ENCODE measurements around the gene CFI.

Gene CFI

DNA sequence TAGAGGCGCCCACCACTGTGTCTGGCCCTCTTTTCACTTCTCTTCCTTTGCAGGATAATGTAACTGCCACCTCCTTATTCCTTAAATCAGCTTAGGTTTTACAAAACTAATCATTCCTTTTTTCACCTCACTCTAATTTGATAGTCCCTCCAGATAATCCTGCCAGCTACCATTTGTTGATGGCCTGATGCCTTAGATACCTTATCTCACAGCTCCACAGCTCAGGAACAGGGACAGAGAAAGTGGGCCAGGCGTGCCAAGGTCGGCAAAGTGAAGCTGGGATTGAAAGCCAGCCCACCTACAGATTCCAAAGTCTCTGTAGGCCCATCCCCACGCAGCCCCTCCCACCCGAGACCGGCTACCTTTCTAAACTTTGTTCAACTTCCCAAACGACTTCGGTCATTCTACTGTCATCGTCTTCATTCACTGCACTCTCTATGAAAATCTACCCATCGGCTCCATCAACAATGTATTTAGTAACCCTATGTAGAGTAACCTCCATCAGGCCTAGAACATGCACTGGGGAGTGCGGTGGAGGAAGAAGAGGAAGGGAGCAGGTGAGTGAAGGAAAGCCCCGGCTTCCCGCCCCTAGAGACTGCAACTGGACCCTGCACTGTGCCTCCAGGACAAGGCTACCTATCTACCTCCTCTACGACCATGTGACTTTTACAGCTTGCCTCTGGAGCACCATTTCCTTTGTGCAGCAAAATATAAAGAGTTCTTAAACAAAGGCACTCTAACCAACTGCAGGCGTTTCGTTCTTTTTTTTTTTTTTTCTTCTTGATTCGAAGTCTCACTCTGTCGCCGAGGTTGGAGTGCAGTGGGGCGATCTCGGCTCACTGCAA, 100.0 kb downstream of the CFI start:
- Histone ChIP-seq H2BK12ac (ENCODE audit: low read length) (no peak overlapping the region), H3K9ac (ENCODE audit: low read depth, low read length, poor library complexity) (no peak overlapping the region), H3K4me3 (ENCODE audit: low read length in 2 of 2) (peak overlapping the region in 1 of 2 donors; percentile 87), H3K23ac (ENCODE audit: low read depth, low read length, poor library complexity) (no peak overlapping the region), H2BK5ac (ENCODE audit: low read length) (no peak overlapping the region), H3K14ac (ENCODE audit: low read length) (no peak overlapping the region), H3K4me1 (ENCODE audit: control insufficient read depth in 2 of 2, insufficient read depth in 1 of 2, low read depth in 1 of 2, low read length in 2 of 2) (peaks cover 9 to 14% of the 10 kb centered on the region in 2 donors), H2AK5ac (ENCODE audit: low read depth, low read length) (peak overlapping the region; percentile 11), H4K91ac (ENCODE audit: low read depth, low read length, poor library complexity) (no peak overlapping the region), H3K9me3 (replicated peaks in 1 of 2; ENCODE audit: control insufficient read depth in 2 of 2, insufficient read depth in 1 of 2, low read depth in 1 of 2, low read length in 2 of 2) (no peaks in the 10 kb centered on the region), H3K4ac (ENCODE audit: low read length) (no peak overlapping the region), H3K79me1 (ENCODE audit: low read depth, low read length) (no peaks in the 10 kb centered on the region), H3K4me2 (ENCODE audit: insufficient read depth, low read length, poor library complexity, severe bottlenecking) (peak overlapping the region; percentile 50), H3K27me3 (ENCODE audit: control insufficient read depth in 3 of 3, insufficient read depth in 3 of 3, low read depth in 1 of 3, low read length in 3 of 3) (no peaks in the 10 kb centered on the region), H4K8ac (ENCODE audit: low read depth, low read length) (no peak overlapping the region), H2BK15ac (ENCODE audit: low read length) (no peak overlapping the region), H2BK120ac (ENCODE audit: low read depth, low read length) (no peak overlapping the region), H3K36me3 (replicated peaks in 1 of 2; ENCODE audit: control insufficient read depth in 2 of 2, insufficient read depth in 2 of 2, low read length in 2 of 2) (peaks cover 10 to 35% of the 10 kb centered on the region in 2 donors), H3K18ac (ENCODE audit: low read length) (peak overlapping the region; percentile 18), H2AFZ (ENCODE audit: low read length) (peak overlapping the region; percentile 99), H3K27ac (replicated peaks; ENCODE audit: low read length) (no peak overlapping the region)
- WGBS, 2 donors (ENCODE audit: extremely low coverage in 2 of 2, insufficient read length in 2 of 2, insufficient replicate concordance in 1 of 2), result no CpG with 5 or more reads among the region's 21 CpGs
- no peak for DNase-seq (ENCODE audit: low spot score)

DNA sequence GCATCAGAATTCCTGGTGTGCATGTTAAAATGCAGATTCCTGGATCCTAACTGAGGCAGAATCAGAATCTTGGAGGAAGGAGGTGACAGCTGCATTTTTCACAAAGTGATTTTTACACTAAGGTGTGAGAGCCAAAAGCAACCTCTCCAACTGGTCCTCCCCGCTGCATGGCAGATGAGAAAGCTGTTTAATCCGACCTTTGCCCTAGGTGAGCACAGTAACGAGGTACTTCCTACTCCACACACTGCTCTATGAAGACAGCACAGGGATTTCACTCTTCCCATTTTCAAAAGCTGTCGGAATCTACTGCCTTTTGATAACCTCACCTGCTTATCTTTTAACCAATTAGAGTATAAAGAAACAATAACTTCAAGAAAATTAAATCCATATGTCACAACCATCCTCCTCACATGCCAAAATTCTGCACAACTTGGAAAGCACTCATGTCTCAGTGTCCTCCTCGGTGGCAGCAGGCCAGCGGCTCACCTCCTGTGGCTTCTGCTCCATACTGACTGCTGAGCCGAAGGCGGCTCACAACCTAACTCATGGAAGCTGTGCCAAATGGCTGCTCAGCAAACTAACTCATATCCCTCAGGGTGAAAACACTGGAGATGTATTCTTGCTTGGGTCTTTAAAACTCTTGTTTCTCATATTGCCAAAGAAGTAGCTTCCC, 102.1 kb downstream of the CFI start:
- Histone ChIP-seq H3K4me1 (ENCODE audit: control insufficient read depth in 2 of 2, insufficient read depth in 1 of 2, low read depth in 1 of 2, low read length in 2 of 2) (peaks cover 9 to 14% of the 10 kb centered on the region in 2 donors), H3K18ac (ENCODE audit: low read length) (no peak overlapping the region), H3K9ac (ENCODE audit: low read depth, low read length, poor library complexity) (no peak overlapping the region), H3K14ac (ENCODE audit: low read length) (no peak overlapping the region), H3K27me3 (ENCODE audit: control insufficient read depth in 3 of 3, insufficient read depth in 3 of 3, low read depth in 1 of 3, low read length in 3 of 3) (no peaks in the 10 kb centered on the region), H2BK12ac (ENCODE audit: low read length) (no peak overlapping the region), H2AK5ac (ENCODE audit: low read depth, low read length) (no peak overlapping the region), H2BK15ac (ENCODE audit: low read length) (no peak overlapping the region), H2BK120ac (ENCODE audit: low read depth, low read length) (no peak overlapping the region), H4K91ac (ENCODE audit: low read depth, low read length, poor library complexity) (no peak overlapping the region), H2AFZ (ENCODE audit: low read length) (no peak overlapping the region), H2BK5ac (ENCODE audit: low read length) (no peak overlapping the region), H4K8ac (ENCODE audit: low read depth, low read length) (no peak overlapping the region), H3K9me3 (replicated peaks in 1 of 2; ENCODE audit: control insufficient read depth in 2 of 2, insufficient read depth in 1 of 2, low read depth in 1 of 2, low read length in 2 of 2) (no peaks in the 10 kb centered on the region), H3K27ac (replicated peaks; ENCODE audit: low read length) (no peak overlapping the region), H3K23ac (ENCODE audit: low read depth, low read length, poor library complexity) (no peak overlapping the region), H3K4me3 (ENCODE audit: low read length in 2 of 2) (no peak overlapping the region), H3K4me2 (ENCODE audit: insufficient read depth, low read length, poor library complexity, severe bottlenecking) (no peak overlapping the region), H3K4ac (ENCODE audit: low read length) (no peak overlapping the region), H3K36me3 (replicated peaks in 1 of 2; ENCODE audit: control insufficient read depth in 2 of 2, insufficient read depth in 2 of 2, low read length in 2 of 2) (peaks cover 10 to 55% of the 10 kb centered on the region in 2 donors), H3K79me1 (ENCODE audit: low read depth, low read length) (no peaks in the 10 kb centered on the region)
- DNase-seq (ENCODE audit: low spot score), result no peak
- WGBS, 2 donors (ENCODE audit: extremely low coverage in 2 of 2, insufficient read length in 2 of 2, insufficient replicate concordance in 1 of 2), result no CpG with 5 or more reads among the region's 8 CpGs

DNA sequence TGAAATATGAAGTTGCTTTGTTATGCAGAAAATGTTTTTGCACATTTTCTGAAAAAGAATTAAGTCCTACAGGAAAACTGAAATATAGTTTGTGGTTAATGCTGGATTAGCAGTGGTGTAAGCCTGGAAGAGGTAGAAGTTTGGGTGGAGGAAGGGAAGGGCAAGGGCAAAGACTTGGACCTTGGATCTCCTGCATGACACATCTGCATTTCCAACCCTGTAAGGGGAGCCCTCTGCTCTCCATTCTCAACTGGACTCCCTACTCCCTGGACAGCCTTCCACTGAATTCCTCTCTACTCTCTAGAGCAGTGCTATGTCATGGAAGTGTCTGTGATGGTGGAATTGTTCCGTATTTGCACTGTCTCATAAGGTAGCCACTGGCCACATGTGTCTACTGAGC, 103.1 kb downstream of the CFI start:
- Histone ChIP-seq H2AK5ac (ENCODE audit: low read depth, low read length) (no peak overlapping the region), H3K4me3 (ENCODE audit: low read length in 2 of 2) (no peak overlapping the region), H3K27ac (replicated peaks; ENCODE audit: low read length) (no peak overlapping the region), H3K9me3 (replicated peaks in 1 of 2; ENCODE audit: control insufficient read depth in 2 of 2, insufficient read depth in 1 of 2, low read depth in 1 of 2, low read length in 2 of 2) (peaks cover 0 to 3% of the 10 kb centered on the region in 2 donors), H3K4me1 (ENCODE audit: control insufficient read depth in 2 of 2, insufficient read depth in 1 of 2, low read depth in 1 of 2, low read length in 2 of 2) (peaks cover 6 to 14% of the 10 kb centered on the region in 2 donors), H2AFZ (ENCODE audit: low read length) (no peak overlapping the region), H3K27me3 (ENCODE audit: control insufficient read depth in 3 of 3, insufficient read depth in 3 of 3, low read depth in 1 of 3, low read length in 3 of 3) (no peaks in the 10 kb centered on the region), H3K36me3 (replicated peaks in 1 of 2; ENCODE audit: control insufficient read depth in 2 of 2, insufficient read depth in 2 of 2, low read length in 2 of 2) (peaks cover 12 to 65% of the 10 kb centered on the region in 2 donors), H3K14ac (ENCODE audit: low read length) (no peak overlapping the region), H4K8ac (ENCODE audit: low read depth, low read length) (no peak overlapping the region), H3K4me2 (ENCODE audit: insufficient read depth, low read length, poor library complexity, severe bottlenecking) (no peak overlapping the region), H2BK15ac (ENCODE audit: low read length) (no peak overlapping the region), H3K23ac (ENCODE audit: low read depth, low read length, poor library complexity) (no peak overlapping the region), H2BK12ac (ENCODE audit: low read length) (no peak overlapping the region), H3K4ac (ENCODE audit: low read length) (no peak overlapping the region), H2BK120ac (ENCODE audit: low read depth, low read length) (no peak overlapping the region), H2BK5ac (ENCODE audit: low read length) (no peak overlapping the region), H4K91ac (ENCODE audit: low read depth, low read length, poor library complexity) (no peak overlapping the region), H3K79me1 (ENCODE audit: low read depth, low read length) (no peaks in the 10 kb centered on the region), H3K18ac (ENCODE audit: low read length) (no peak overlapping the region), H3K9ac (ENCODE audit: low read depth, low read length, poor library complexity) (no peak overlapping the region)
- DNase-seq (ENCODE audit: low spot score), result no peak
- no CpG with 5 or more reads among the region's 1 CpG for WGBS, 2 donors (ENCODE audit: extremely low coverage in 2 of 2, insufficient read length in 2 of 2, insufficient replicate concordance in 1 of 2)

DNA sequence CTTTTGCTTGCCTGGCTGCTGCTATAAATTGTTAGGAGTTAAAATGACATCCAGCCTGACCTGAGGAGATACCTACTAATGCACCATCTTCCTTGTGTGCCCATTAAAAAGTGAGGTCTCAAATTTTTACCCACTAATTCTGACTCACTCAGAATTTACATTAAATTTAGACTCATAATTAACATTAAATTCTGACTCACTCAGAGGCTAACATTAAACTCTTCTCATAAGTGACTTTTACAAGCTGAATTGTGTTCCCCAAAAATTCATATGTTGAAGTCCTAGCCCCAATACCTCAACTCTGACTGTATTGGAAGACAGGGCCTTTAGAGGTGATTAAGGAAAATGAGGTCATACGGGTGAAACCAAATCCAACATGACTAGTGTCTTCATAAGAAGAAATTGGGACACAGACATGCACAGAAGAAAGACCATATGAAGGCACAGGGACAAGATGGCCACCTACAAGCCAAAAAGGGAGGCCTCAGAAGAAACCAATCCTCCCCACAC, 110.3 kb downstream of the CFI start:
- Histone ChIP-seq H3K36me3 (replicated peaks in 1 of 2; ENCODE audit: control insufficient read depth in 2 of 2, insufficient read depth in 2 of 2, low read length in 2 of 2) (peaks cover 13 to 97% of the 10 kb centered on the region in 2 donors), H3K23ac (ENCODE audit: low read depth, low read length, poor library complexity) (no peak overlapping the region), H2AFZ (ENCODE audit: low read length) (no peak overlapping the region), H2AK5ac (ENCODE audit: low read depth, low read length) (no peak overlapping the region), H4K91ac (ENCODE audit: low read depth, low read length, poor library complexity) (no peak overlapping the region), H2BK5ac (ENCODE audit: low read length) (no peak overlapping the region), H3K4me2 (ENCODE audit: insufficient read depth, low read length, poor library complexity, severe bottlenecking) (no peak overlapping the region), H3K4me3 (ENCODE audit: low read length in 2 of 2) (no peak overlapping the region), H3K4me1 (ENCODE audit: control insufficient read depth in 2 of 2, insufficient read depth in 1 of 2, low read depth in 1 of 2, low read length in 2 of 2) (no peaks in the 10 kb centered on the region), H3K18ac (ENCODE audit: low read length) (no peak overlapping the region), H3K14ac (ENCODE audit: low read length) (no peak overlapping the region), H2BK120ac (ENCODE audit: low read depth, low read length) (no peak overlapping the region), H3K27ac (replicated peaks; ENCODE audit: low read length) (no peak overlapping the region), H2BK12ac (ENCODE audit: low read length) (no peak overlapping the region), H4K8ac (ENCODE audit: low read depth, low read length) (no peak overlapping the region), H3K27me3 (ENCODE audit: control insufficient read depth in 3 of 3, insufficient read depth in 3 of 3, low read depth in 1 of 3, low read length in 3 of 3) (no peaks in the 10 kb centered on the region), H3K9me3 (replicated peaks in 1 of 2; ENCODE audit: control insufficient read depth in 2 of 2, insufficient read depth in 1 of 2, low read depth in 1 of 2, low read length in 2 of 2) (peaks cover 0 to 3% of the 10 kb centered on the region in 2 donors), H2BK15ac (ENCODE audit: low read length) (no peak overlapping the region), H3K4ac (ENCODE audit: low read length) (no peak overlapping the region), H3K79me1 (ENCODE audit: low read depth, low read length) (no peaks in the 10 kb centered on the region), H3K9ac (ENCODE audit: low read depth, low read length, poor library complexity) (no peak overlapping the region)
- DNase-seq (ENCODE audit: low spot score), result no peak
- no CpG with 5 or more reads among the region's 1 CpG for WGBS, 2 donors (ENCODE audit: extremely low coverage in 2 of 2, insufficient read length in 2 of 2, insufficient replicate concordance in 1 of 2)

All from neuronal stem cell (in vitro differentiated cells).